ENCODE results near the gene TGIF2.
A peak's percentile ranks its signal among the peaks of the same experiment; 100 is the strongest.
"Not testable (repeated sequence)": the region's sequence is repeated elsewhere in the genome, so short reads cannot be mapped to it uniquely, and the experiment has no call there.

TGIF2 gene

GRCh38 chr20:36579996-36580545 lies 6.7 kb downstream of the TGIF2 start:
- no peak for DNase-seq

- DNase-seq: no peak
These were observed 8.9 kb downstream of the TGIF2 start for GRCh38 chr20:36582322-36582721.

- no peak for DNase-seq
These were observed 9.4 kb downstream of the TGIF2 start for GRCh38 chr20:36582821-36583220.

- no peak for DNase-seq
These were observed 10.7 kb downstream of the TGIF2 start for GRCh38 chr20:36584018-36584481.

GRCh38 chr20:36585410-36586125 lies 12.2 kb downstream of the TGIF2 start:
- DNase-seq: no peak

- DNase-seq: no peak
These were observed 14.1 kb downstream of the TGIF2 start for GRCh38 chr20:36587388-36588070.

GRCh38 chr20:36591281-36591680 lies 17.9 kb downstream of the TGIF2 start:
- peak; percentile 54 to 61 for DNase-seq

- DNase-seq: peak; percentile 5 to 22
These were observed 18.7 kb downstream of the TGIF2 start for GRCh38 chr20:36591854-36592641.

GRCh38 chr20:36593347-36593929 lies 20.0 kb downstream of the TGIF2 start:
- no peak for DNase-seq

- DNase-seq: no peak
These were observed 26.5 kb downstream of the TGIF2 start for GRCh38 chr20:36599912-36600345.

- DNase-seq: no peak
These were observed 28.1 kb downstream of the TGIF2 start for GRCh38 chr20:36601540-36601939.

GRCh38 chr20:36604952-36605398 lies 31.6 kb downstream of the TGIF2 start:
- peak; percentile 68 to 72 for DNase-seq

- peak; percentile 95 to 97 for DNase-seq
These were observed 32.2 kb downstream of the TGIF2 start, which contains the start of gene RAB5IF for GRCh38 chr20:36605399-36606157. Gene RAB5IF, plus strand, starts transcription at chr20:36605779. Its CDS starts 173 bp downstream, at chr20:36605952.

GRCh38 chr20:36606158-36607066 lies 33.0 kb downstream of the TGIF2 start:
- DNase-seq: no peak

- DNase-seq: no peak
These were observed 34.4 kb downstream of the TGIF2 start for GRCh38 chr20:36607586-36608387.

- DNase-seq: not testable (repeated sequence)
These were observed 35.0 kb downstream of the TGIF2 start for GRCh38 chr20:36608388-36608728.

- DNase-seq: no peak
These were observed 38.2 kb downstream of the TGIF2 start for GRCh38 chr20:36611625-36612024.

GRCh38 chr20:36613974-36614373 lies 40.6 kb downstream of the TGIF2 start:
- no peak for DNase-seq

- DNase-seq: no peak
These were observed 41.6 kb downstream of the TGIF2 start for GRCh38 chr20:36614781-36615557.

Data from SHP77 (cell line).